ENCODE results near the gene EXOC4.
A peak's percentile ranks its signal among the peaks of the same experiment; 100 is the strongest.

The EXOC4 gene

DNA sequence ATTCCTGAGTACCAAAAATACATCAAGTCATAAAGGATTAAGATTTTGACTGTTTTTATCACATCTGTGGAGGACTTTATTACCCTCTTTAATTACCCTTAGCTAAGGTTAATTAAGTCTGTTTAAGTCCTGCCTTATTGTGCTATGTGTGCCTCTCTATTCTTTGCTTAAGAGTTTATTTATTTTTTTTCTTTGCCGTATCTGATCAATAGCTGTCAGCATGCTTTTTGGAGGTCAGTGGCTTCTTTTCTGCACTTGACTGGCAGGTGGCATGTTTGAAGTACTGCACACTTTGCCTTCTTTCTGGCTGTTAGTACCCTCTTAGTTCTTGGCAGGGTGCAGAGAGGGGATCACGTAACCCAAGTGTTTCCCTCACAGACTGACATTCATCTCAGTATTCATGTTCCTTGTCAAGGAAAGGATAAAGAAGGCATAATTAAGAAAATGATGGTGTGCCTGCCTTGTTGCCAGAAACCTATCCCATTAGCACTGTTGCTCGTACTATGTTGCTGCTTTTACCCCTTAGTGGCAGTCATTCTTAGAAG is 225.8 kb downstream of the EXOC4 start:
- no peak overlapping the region for H3K4me3 ChIP-seq (replicated peaks; ENCODE audit: low read depth, low read length)
- TF ChIP-seq CTCF (IDR thresholded peaks at IDR 0.05; ENCODE audit: low read length, missing control alignments), result no peak
- no peak for DNase-seq (ENCODE audit: low read depth)

GRCh38 chr7:133479456-133480065 is 226.7 kb downstream of the EXOC4 start:
- TF ChIP-seq CTCF (IDR thresholded peaks at IDR 0.05; ENCODE audit: low read length, missing control alignments), result no peak

DNA sequence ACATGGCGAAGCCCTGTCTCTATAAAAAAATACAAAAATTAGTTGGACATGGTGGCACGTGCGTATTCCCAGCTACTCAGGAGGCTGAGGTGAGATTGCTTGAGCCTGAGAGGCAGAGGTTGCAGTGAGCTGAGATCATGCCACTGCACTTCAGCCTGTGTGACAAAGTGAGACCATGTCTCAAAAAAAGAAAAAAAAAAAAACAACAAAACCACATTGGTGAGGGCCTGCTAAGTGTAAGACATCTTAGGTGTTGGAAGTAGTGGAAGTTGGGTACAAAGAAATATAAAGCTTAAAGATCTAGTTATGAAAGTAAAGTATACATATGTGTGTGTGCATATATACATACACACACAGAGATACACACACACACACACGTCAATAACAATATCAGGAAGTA is 228.0 kb downstream of the EXOC4 start:
- no peak for DNase-seq (ENCODE audit: low read depth)
- TF ChIP-seq CTCF (IDR thresholded peaks at IDR 0.05; ENCODE audit: low read length, missing control alignments), result no peak
- H3K4me3 ChIP-seq (replicated peaks; ENCODE audit: low read depth, low read length), result no peak overlapping the region

More at GRCh38 chr7:133479456-133480065, 226.7 kb downstream of the EXOC4 start:
- H3K4me3 ChIP-seq (replicated peaks; ENCODE audit: low read depth, low read length), result no peak overlapping the region
- DNase-seq (ENCODE audit: low read depth), result no peak

DNA sequence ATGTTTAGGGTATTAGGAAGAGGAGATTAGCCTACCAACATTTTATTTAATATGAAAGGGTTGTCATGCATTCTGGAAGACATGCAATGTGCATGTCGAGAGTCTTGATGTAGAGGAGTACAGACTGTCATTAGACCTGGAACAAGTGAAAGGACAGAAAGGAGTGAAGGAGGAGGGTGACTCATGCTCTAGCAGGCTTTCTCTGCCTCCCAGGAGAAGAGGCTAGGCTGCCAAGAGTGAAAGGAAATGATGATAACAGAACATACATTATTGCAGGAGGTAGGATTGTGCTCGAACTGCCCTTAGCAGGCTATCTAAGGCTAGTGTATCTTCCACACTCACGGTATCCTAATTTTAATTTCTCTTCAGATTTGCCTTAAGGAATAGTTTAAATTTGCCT is 228.8 kb downstream of the EXOC4 start:
- H3K4me3 ChIP-seq (replicated peaks; ENCODE audit: low read depth, low read length), result no peak overlapping the region
- no peak for TF ChIP-seq CTCF (IDR thresholded peaks at IDR 0.05; ENCODE audit: low read length, missing control alignments)
- peak; percentile 76 for DNase-seq (ENCODE audit: low read depth)

- no peak for DNase-seq (ENCODE audit: low read depth)
- no peak overlapping the region for H3K4me3 ChIP-seq (replicated peaks; ENCODE audit: low read depth, low read length)
- no peak for TF ChIP-seq CTCF (IDR thresholded peaks at IDR 0.05; ENCODE audit: low read length, missing control alignments)
Observed at GRCh38 chr7:133482599-133482998, 229.7 kb downstream of the EXOC4 start.

- no peak for TF ChIP-seq CTCF (IDR thresholded peaks at IDR 0.05; ENCODE audit: low read length, missing control alignments)
- H3K4me3 ChIP-seq (replicated peaks; ENCODE audit: low read depth, low read length), result no peak overlapping the region
- DNase-seq (ENCODE audit: low read depth), result no peak
Observed at GRCh38 chr7:133484086-133484485, 231.2 kb downstream of the EXOC4 start.

DNA sequence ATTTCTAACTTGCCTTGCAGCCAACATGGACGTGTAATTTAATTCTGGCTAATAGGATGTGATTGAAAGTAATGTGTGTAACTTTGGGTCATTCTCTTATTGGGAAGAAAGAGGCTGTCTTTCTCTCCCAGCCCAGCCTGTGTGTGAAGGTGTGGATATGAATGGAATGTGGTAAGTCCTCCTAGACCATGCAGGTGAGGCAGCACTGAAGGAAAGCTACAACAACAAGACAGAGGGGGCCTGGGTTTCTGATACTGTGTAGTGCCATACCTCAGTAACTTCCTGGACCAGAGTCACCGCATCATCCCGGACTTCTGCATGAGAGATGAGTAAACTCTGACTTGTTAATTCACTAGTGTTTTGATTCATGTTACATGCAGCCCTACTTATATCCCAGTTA is 237.0 kb downstream of the EXOC4 start:
- H3K4me3 ChIP-seq (replicated peaks; ENCODE audit: low read depth, low read length), result no peak overlapping the region
- no peak for TF ChIP-seq CTCF (IDR thresholded peaks at IDR 0.05; ENCODE audit: low read length, missing control alignments)
- no peak for DNase-seq (ENCODE audit: low read depth)
